Hepatocyte (in vitro differentiated cells): ENCODE results near the gene PCDH1. TPM values are rescaled to one million over a fixed set of nuclear protein-coding genes. Genes with fewer than 3 reads are reported as not detected.

ENCODE experiments used
- DNase-seq: peaks from one replicate; pipeline ENCODE4 v3.0.0-alpha.2; 2016; ENCODE audit warnings: low spot score
- H2AFZ ChIP-seq: fragments of 200-600 bp; sonication (generic); 2 replicates; pipeline ENCODE4 v1.6.0; 2016; ENCODE audit warnings: antibody characterized with exemption, mild to moderate bottlenecking
- H3K27ac ChIP-seq: fragments of 200-600 bp; sonication (generic); 2 replicates; pipeline ENCODE4 v1.5.1; 2016; ENCODE audit warnings: mild to moderate bottlenecking
- H3K27me3 ChIP-seq: fragments of 200-600 bp; sonication (generic); 2 replicates; pipeline ENCODE4 v1.6.1; 2016
- H3K36me3 ChIP-seq: fragments of 200-600 bp; sonication (generic); replicated peaks from 2 replicates; pipeline ENCODE4 v1.5.1; 2016; ENCODE audit warnings: low read depth; ENCODE audit not compliant: insufficient read depth
- H3K4me1 ChIP-seq: fragments of 200-600 bp; sonication (generic); 2 replicates; pipeline ENCODE4 v1.5.1; 2016; ENCODE audit warnings: mild to moderate bottlenecking, moderate library complexity; ENCODE audit not compliant: insufficient read depth
- H3K4me2 ChIP-seq: fragments of 200-600 bp; sonication (generic); 2 replicates; pipeline ENCODE4 v1.6.0; 2016
- H3K4me3 ChIP-seq: fragments of 200-600 bp; sonication (generic); 2 replicates; pipeline ENCODE4 v1.5.1; 2016; ENCODE audit warnings: mild to moderate bottlenecking
- H3K79me2 ChIP-seq: fragments of 200-600 bp; sonication (generic); 2 replicates; pipeline ENCODE4 v1.6.0; 2017; ENCODE audit warnings: mild to moderate bottlenecking
- H3K9me2 ChIP-seq: fragments of 200-600 bp; sonication (generic); replicated peaks from 2 replicates; pipeline ENCODE4 v1.6.0; 2017; ENCODE audit warnings: mild to moderate bottlenecking; ENCODE audit not compliant: insufficient read depth
- H3K9me3 ChIP-seq: fragments of 200-600 bp; sonication (generic); 2 replicates; pipeline ENCODE4 v1.5.1; 2016; ENCODE audit warnings: low read depth, mild to moderate bottlenecking
- H4K20me1 ChIP-seq: fragments of 200-600 bp; sonication (generic); 2 replicates; pipeline ENCODE4 v1.6.0; 2016; ENCODE audit warnings: mild to moderate bottlenecking; ENCODE audit not compliant: insufficient read depth, poor library complexity, severe bottlenecking
- EZH2 ChIP-seq: fragments of 200-600 bp; sonication (generic); IDR thresholded peaks from 2 replicates; pipeline ENCODE4 v1.6.1; 2016; ENCODE audit warnings: antibody characterized with exemption, mild to moderate bottlenecking, borderline replicate concordance
- EZH2phosphoT487 ChIP-seq: fragments of 200-600 bp; sonication (generic); IDR thresholded peaks from one replicate; pipeline ENCODE4 v1.6.1; 2018; ENCODE audit warnings: antibody characterized with exemption, mild to moderate bottlenecking, low read depth, moderate library complexity; ENCODE audit not compliant: unreplicated experiment, severe bottlenecking
- WGBS: methylation state at CpG from one replicate; pipeline ENCODE4 v1.1.6; 2016; ENCODE audit warnings: low lambda C conversion rate; ENCODE audit errors: missing lambda C conversion rate; 5-methylcytosine and 5-hydroxymethylcytosine counted together
- polyA plus RNA-seq: library from polyadenylated mRNA; unstranded; fragments of >200 nt; fragmentation: Nextera tagmentation; extraction: Ambion mirVana; gene quantifications from 2 replicates; pipeline ENCODE4 v1.2.1, GENCODE V29; 2016
- total RNA-seq: library from RNA; depleted of rRNA; stranded (reverse); fragments of >200 nt; gene quantifications from 2 replicates; pipeline ENCODE4 v1.2.3, GENCODE V29; 2014
- TF ChIP-seq, protein P1 (sequence below): fragments of 200-600 bp; sonication (generic); IDR thresholded peaks from 2 replicates; pipeline ENCODE4 v1.5.1; 2016; ENCODE audit warnings: antibody characterized with exemption, mild to moderate bottlenecking; ENCODE audit not compliant: poor library complexity

PCDH1 gene
- total and polyA plus RNA-seq, 2 experiments from 2014 or later = 8.6 to 10.5 TPM

DNA sequence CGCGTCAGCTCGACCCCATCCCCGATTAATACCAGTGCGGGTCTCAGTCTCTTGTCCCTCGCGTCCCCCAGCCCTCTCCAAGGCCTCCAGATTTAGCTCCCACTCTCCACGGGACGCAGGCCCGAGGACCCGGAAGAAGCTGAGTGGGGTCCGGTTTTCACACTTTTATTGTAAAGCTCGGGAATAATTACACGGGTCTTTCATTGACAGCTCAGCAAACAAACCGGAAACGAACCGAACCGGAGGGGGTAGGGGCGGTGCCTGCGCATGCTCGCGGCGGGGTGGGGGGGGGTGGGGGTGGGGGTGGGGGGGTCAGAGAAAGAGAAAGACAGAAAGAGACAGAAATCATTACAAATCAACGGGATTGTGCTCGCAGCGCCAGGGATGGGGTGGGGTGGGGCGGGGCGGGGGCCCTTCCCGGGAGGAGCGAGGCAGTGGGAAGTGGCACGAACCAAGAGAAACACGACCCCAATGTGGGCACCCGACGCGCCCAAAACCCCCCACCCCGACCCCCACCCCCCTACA is 27.9 kb downstream of the PCDH1 start:
- Histone ChIP-seq H3K36me3 (no peaks in the 10 kb centered on the region), H3K27ac (peak overlapping the region; percentile 99), H3K4me1 (peaks cover 12% of the 10 kb centered on the region), H3K4me3 (peak overlapping the region; percentile 66), H3K79me2 (no peaks in the 10 kb centered on the region), H3K9me3 (no peaks in the 10 kb centered on the region), H3K9me2 (no peaks in the 10 kb centered on the region), H2AFZ (peak overlapping the region; percentile 73), H3K27me3 (no peaks in the 10 kb centered on the region), H3K4me2 (peak overlapping the region; percentile 91), H4K20me1 (no peaks in the 10 kb centered on the region)
- TF ChIP-seq EZH2phosphoT487 (no peak), EZH2 (no peak)
- TF ChIP-seq, protein P1, sequence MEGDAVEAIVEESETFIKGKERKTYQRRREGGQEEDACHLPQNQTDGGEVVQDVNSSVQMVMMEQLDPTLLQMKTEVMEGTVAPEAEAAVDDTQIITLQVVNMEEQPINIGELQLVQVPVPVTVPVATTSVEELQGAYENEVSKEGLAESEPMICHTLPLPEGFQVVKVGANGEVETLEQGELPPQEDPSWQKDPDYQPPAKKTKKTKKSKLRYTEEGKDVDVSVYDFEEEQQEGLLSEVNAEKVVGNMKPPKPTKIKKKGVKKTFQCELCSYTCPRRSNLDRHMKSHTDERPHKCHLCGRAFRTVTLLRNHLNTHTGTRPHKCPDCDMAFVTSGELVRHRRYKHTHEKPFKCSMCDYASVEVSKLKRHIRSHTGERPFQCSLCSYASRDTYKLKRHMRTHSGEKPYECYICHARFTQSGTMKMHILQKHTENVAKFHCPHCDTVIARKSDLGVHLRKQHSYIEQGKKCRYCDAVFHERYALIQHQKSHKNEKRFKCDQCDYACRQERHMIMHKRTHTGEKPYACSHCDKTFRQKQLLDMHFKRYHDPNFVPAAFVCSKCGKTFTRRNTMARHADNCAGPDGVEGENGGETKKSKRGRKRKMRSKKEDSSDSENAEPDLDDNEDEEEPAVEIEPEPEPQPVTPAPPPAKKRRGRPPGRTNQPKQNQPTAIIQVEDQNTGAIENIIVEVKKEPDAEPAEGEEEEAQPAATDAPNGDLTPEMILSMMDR = no peak
- DNase-seq = peak; percentile 48
- WGBS = under 1% methylated on average over 23 of the region's 36 CpGs

DNA sequence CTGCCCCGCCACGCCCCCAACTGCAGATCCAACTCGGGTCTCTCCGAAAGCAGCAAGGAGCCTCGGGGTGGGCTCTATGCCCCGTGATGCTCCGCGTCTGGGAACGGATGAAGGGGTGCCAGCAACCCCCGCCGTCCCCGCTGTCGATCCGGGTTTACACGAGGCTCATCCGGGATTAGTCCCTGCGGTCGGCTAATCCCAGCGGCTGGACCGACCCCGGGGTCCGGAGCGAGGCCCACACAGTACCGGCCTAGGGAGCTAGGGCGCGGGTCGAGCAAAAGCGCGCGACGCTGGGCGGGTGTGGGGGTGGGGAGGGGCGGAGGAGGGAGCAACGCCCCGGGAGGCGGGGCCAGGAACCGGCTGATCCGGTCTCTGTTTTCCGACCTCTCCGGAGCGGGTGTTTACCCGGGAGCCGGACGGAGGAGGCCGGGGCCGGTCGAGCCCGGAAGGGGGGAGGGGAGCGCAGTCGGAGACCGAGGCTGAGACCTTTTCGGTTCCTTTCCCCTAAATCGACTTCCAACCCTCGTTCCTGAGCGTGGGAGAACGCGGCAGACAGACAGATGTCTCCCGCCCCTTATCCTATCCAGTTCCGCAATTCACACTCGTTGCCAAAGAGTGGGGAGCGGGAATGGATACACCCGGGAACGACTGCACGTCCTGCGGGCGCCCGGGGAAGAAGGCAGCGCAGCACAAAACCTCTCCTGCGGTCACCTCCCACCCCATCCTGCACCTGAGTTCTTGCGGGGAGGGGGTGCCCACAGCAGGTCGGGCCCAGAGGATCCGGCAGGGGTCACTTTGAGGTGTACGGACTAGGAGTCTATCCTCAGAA is 28.6 kb downstream of the PCDH1 start:
- no peaks in the 10 kb centered on the region for H3K9me3 ChIP-seq
- TF ChIP-seq, protein P1 = no peak
- TF ChIP-seq EZH2phosphoT487 (no peak), EZH2 (no peak)
- DNase-seq = peak; percentile 96
- peak overlapping the region; percentile 91 for H3K4me2 ChIP-seq
- H3K4me1 ChIP-seq = peaks cover 12% of the 10 kb centered on the region
- H3K9me2 ChIP-seq = no peaks in the 10 kb centered on the region
- WGBS = 1% methylated on average over 40 of the region's 73 CpGs
- H3K27me3 ChIP-seq = no peaks in the 10 kb centered on the region
- no peaks in the 10 kb centered on the region for H4K20me1 ChIP-seq
- H3K79me2 ChIP-seq = no peaks in the 10 kb centered on the region
- H3K4me3 ChIP-seq = peak overlapping the region; percentile 66
- H3K27ac ChIP-seq = peak overlapping the region; percentile 99
- H2AFZ ChIP-seq = peak overlapping the region; percentile 66
- no peaks in the 10 kb centered on the region for H3K36me3 ChIP-seq

DNA sequence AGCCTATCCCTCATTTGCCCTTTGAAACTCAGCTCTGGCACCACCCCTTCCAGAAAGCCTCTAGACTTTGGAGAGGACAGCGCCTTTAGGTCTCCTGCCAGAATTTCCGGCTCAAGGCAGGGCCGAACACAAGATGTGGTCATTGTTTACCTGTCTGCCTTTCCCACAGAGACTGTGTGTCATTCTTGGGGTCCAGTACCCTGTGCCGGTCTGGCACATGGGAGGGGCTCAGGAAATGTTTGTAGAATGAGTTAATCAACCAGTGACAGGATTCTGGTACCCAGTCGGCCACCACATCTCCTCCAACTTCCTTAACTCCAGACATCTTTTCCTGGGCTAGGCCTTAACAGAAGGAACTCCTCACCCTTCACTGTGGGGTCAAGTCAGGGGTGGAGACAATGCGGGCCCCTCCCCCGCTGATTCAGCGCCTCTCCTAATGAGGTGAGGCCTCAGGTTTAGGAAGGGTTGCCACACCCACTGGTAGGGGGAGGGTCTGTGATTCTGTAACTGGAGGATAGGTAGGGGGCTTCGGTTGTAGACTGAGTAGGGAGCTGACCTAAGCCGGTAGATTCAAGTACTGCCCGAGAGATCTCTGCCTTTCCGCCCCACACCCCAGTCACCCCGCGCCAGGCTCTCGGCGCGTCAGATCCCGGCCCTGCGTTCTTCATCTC is 29.3 kb downstream of the PCDH1 start:
- WGBS = 10% methylated on average over 19 of the region's 19 CpGs
- no peaks in the 10 kb centered on the region for H3K79me2 ChIP-seq
- H3K4me2 ChIP-seq = peak overlapping the region; percentile 91
- H3K27me3 ChIP-seq = no peaks in the 10 kb centered on the region
- H2AFZ ChIP-seq = peak overlapping the region; percentile 62
- H3K4me3 ChIP-seq = peak overlapping the region; percentile 66
- peak overlapping the region; percentile 99 for H3K27ac ChIP-seq
- H4K20me1 ChIP-seq = no peaks in the 10 kb centered on the region
- peaks cover 12% of the 10 kb centered on the region for H3K4me1 ChIP-seq
- DNase-seq = peak; percentile 69
- no peaks in the 10 kb centered on the region for H3K9me2 ChIP-seq
- TF ChIP-seq, protein P1 = no peak
- TF ChIP-seq EZH2phosphoT487 (no peak), EZH2 (no peak)
- H3K36me3 ChIP-seq = no peaks in the 10 kb centered on the region
- no peaks in the 10 kb centered on the region for H3K9me3 ChIP-seq
